SK-N-MC (cell line): ENCODE data around the gene CCN5.
"Not testable (repeated sequence)": the region's sequence is repeated elsewhere in the genome, so short reads cannot be mapped to it uniquely, and the experiment has no call there.

Source experiments
- DNase-seq: peaks from one replicate; pipeline ENCODE4 v3.0.0-alpha.2; 2011; ENCODE audit warnings: low read depth, low spot score
- H3K27ac ChIP-seq: fragments of 200-600 bp; sonication (generic); 2 replicates; pipeline ENCODE4 v1.5.1; 2016; ENCODE audit warnings: mixed run types
- H3K36me3 ChIP-seq: fragments of 200-600 bp; sonication (generic); 2 replicates; pipeline ENCODE4 v1.6.1; 2017; ENCODE audit warnings: antibody characterized with exemption, low read length, mixed read lengths; ENCODE audit not compliant: insufficient read depth
- H3K4me3 ChIP-seq: fragments of 200-600 bp; sonication (generic); 2 replicates; pipeline ENCODE4 v1.5.1; 2016
- H3K9ac ChIP-seq: fragments of 200-600 bp; sonication (generic); 2 replicates; pipeline ENCODE4 v1.8.0; 2017; ENCODE audit warnings: mixed run types, mixed read lengths; ENCODE audit not compliant: insufficient read length
- H3K9me3 ChIP-seq: fragments of 200-600 bp; sonication (generic); 2 replicates; pipeline ENCODE4 v1.6.1; 2017; ENCODE audit warnings: low read depth, mild to moderate bottlenecking, antibody characterized with exemption, low read length, moderate library complexity, mixed read lengths
- EZH2 ChIP-seq: fragments of 200-600 bp; sonication (generic); IDR thresholded peaks from one replicate; pipeline ENCODE4 v1.6.1; 2017; ENCODE audit warnings: antibody characterized with exemption
- FOXP2 ChIP-seq: optimal IDR thresholded peaks from 2 replicates; pipeline ENCODE3; 2011; ENCODE audit warnings: mild to moderate bottlenecking, moderate library complexity; ENCODE audit not compliant: insufficient read depth; ENCODE audit errors: extremely low read length, control extremely low read depth
- POLR2AphosphoS5 ChIP-seq: IDR thresholded peaks from 2 replicates; pipeline ENCODE4 v1.6.1; 2012; ENCODE audit warnings: mild to moderate bottlenecking, low read depth, low read length, borderline replicate concordance

CCN5 gene

GRCh38 chr20:44714701-44715498, at the start of gene CCN5:
Gene CCN5, plus strand, starts transcription at chr20:44715369. Its CDS starts 22 bp downstream, at chr20:44715391.
- H3K27ac ChIP-seq, result no peak within 1 kb of the TSS
- TF ChIP-seq EZH2, result no peak
- TF ChIP-seq FOXP2, result no peak
- TF ChIP-seq POLR2AphosphoS5, result no peak
- DNase-seq, result no peak
- no peaks in the 10 kb centered on the region for H3K36me3 ChIP-seq
- H3K4me3 ChIP-seq, result no peak within 1 kb of the TSS
- no peak within 1 kb of the TSS for H3K9ac ChIP-seq
- no peaks in the 10 kb centered on the region for H3K9me3 ChIP-seq

GRCh38 chr20:44666066-44666465, 49.1 kb upstream of the CCN5 start:
- no peak overlapping the region for H3K27ac ChIP-seq
- TF ChIP-seq POLR2AphosphoS5 (no peak), EZH2 (no peak), FOXP2 (no peak)
- H3K9me3 ChIP-seq, result no peaks in the 10 kb centered on the region
- H3K4me3 ChIP-seq, result no peak overlapping the region
- H3K36me3 ChIP-seq, result no peaks in the 10 kb centered on the region
- DNase-seq, result no peak
- no peak overlapping the region for H3K9ac ChIP-seq

GRCh38 chr20:44670851-44671250, 44.3 kb upstream of the CCN5 start:
- H3K9me3 ChIP-seq, H3K27ac ChIP-seq, H3K36me3 ChIP-seq, H3K9ac ChIP-seq, DNase-seq, H3K4me3 ChIP-seq: not testable (repeated sequence)

- not testable (repeated sequence) for H3K4me3 ChIP-seq, H3K9ac ChIP-seq, H3K27ac ChIP-seq, H3K36me3 ChIP-seq, H3K9me3 ChIP-seq, DNase-seq
Measured at GRCh38 chr20:44671541-44671940, 43.6 kb upstream of the CCN5 start.

- not testable (repeated sequence) for DNase-seq, H3K9ac ChIP-seq
Measured at GRCh38 chr20:44672318-44672902, 42.8 kb upstream of the CCN5 start.

GRCh38 chr20:44678242-44678641, 36.9 kb upstream of the CCN5 start:
- Histone ChIP-seq H3K27ac (no peak overlapping the region), H3K9me3 (no peaks in the 10 kb centered on the region), H3K4me3 (no peak overlapping the region), H3K36me3 (no peaks in the 10 kb centered on the region), H3K9ac (no peak overlapping the region)
- no peak for TF ChIP-seq FOXP2
- no peak for TF ChIP-seq EZH2
- no peak for TF ChIP-seq POLR2AphosphoS5
- DNase-seq, result no peak

More at GRCh38 chr20:44672318-44672902, 42.8 kb upstream of the CCN5 start:
- H3K9me3 ChIP-seq, H3K4me3 ChIP-seq, H3K36me3 ChIP-seq, H3K27ac ChIP-seq: not testable (repeated sequence)

GRCh38 chr20:44678990-44679611, 36.1 kb upstream of the CCN5 start:
- Histone ChIP-seq H3K4me3 (no peak overlapping the region), H3K36me3 (no peaks in the 10 kb centered on the region), H3K9ac (no peak overlapping the region), H3K27ac (no peak overlapping the region), H3K9me3 (no peaks in the 10 kb centered on the region)
- TF ChIP-seq EZH2 (no peak), POLR2AphosphoS5 (no peak), FOXP2 (no peak)
- no peak for DNase-seq

GRCh38 chr20:44681796-44682566, 33.2 kb upstream of the CCN5 start:
- no peaks in the 10 kb centered on the region for H3K36me3 ChIP-seq
- no peaks in the 10 kb centered on the region for H3K9me3 ChIP-seq
- H3K27ac ChIP-seq, result no peak overlapping the region
- no peak overlapping the region for H3K9ac ChIP-seq
- DNase-seq, result no peak
- TF ChIP-seq FOXP2, result no peak
- TF ChIP-seq POLR2AphosphoS5, result no peak
- no peak for TF ChIP-seq EZH2
- H3K4me3 ChIP-seq, result no peak overlapping the region
